ENCODE data around the gene MYL7. TPM values are rescaled to one million over a fixed set of nuclear protein-coding genes. Genes with fewer than 3 reads are reported as not detected.

The MYL7 gene
- total and polyA plus RNA-seq, 9 of the 15 experiments (the other 6 are each of a cell fraction or from before 2014, with no cell fraction given) = not detected

- WGBS (ENCODE audit: insufficient coverage, low coverage, missing lambda C conversion rate) = 68% methylated on average over 18 of the region's 18 CpGs
- Histone ChIP-seq H3K4me3 (no peak overlapping the region), H3K9me1 (ENCODE audit: control insufficient read depth, insufficient read depth, low read length) (no peaks in the 10 kb centered on the region), H3K4me2 (ENCODE audit: insufficient read depth, low read length) (no peak overlapping the region), H3K4me1 (replicated peaks in 1 of 2; ENCODE audit: control insufficient read depth in 2 of 2, insufficient read depth in 2 of 2, low read length in 2 of 2) (peaks cover 21 to 67% of the 10 kb centered on the region in 2 experiments), H3K9ac (ENCODE audit: insufficient read depth in 1 of 2, low read depth in 2 of 2, low read length in 2 of 2) (no peak overlapping the region), H4K20me1 (replicated peaks; ENCODE audit: control insufficient read depth, insufficient read depth, low read length) (no peaks in the 10 kb centered on the region), H3K9me3 (replicated peaks; ENCODE audit: control insufficient read depth, insufficient read depth, low read depth, low read length) (no peaks in the 10 kb centered on the region), H3K79me2 (ENCODE audit: control insufficient read depth, insufficient read depth, low read length) (no peaks in the 10 kb centered on the region), H3K27ac (ENCODE audit: extremely low read depth, low read depth, low read length) (no peak overlapping the region), H2AFZ (ENCODE audit: low read depth, low read length) (no peak overlapping the region; the same call in 1 of the 2 replicates), H3K27me3 (ENCODE audit: control insufficient read depth in 2 of 2, insufficient read depth in 2 of 2, low read length in 2 of 2) (no peaks in the 10 kb centered on the region), H3K36me3 (ENCODE audit: control insufficient read depth, insufficient read depth, low read length) (no peaks in the 10 kb centered on the region)
- ATAC-seq (no peak), DNase-seq (ENCODE audit: extremely low read depth in 1 of 4, low spot score in 3 of 4) (no peak), FAIRE-seq (no peak)
- ChIA-PET CTCF (ENCODE audit: low intra/inter-chr PET ratio) (no interaction called here), POLR2A (interaction anchor here (0.6 kb wide), 1 partner anchor 1623 kb away, joined by 3 read pairs; no protein-coding TSS in a partner anchor)
- in situ Hi-C loops (cut with MboI) = no loop called here
- no peak for TF ChIP-seq BDP1 (IDR thresholded peaks at IDR 0.05; ENCODE audit: insufficient read depth, insufficient read length)
- no peak for TF ChIP-seq CEBPB (tag; IDR thresholded peaks at IDR 0.05)
- intact Hi-C loops (cut with micrococcal nuclease) = loop anchor here (5.0 kb wide), 1 partner anchor 47 kb away; no protein-coding TSS in a partner anchor
- no TSS peak for BruUV-seq (replicated peaks)
Observed at GRCh38 chr7:44149571-44150465, 8.7 kb upstream of the MYL7 start.

GRCh38 chr7:44148961-44149536, 7.9 kb upstream of the MYL7 start:
- Histone ChIP-seq H3K9me1 (ENCODE audit: control insufficient read depth, insufficient read depth, low read length) (no peaks in the 10 kb centered on the region), H3K79me2 (ENCODE audit: control insufficient read depth, insufficient read depth, low read length) (no peaks in the 10 kb centered on the region), H2AFZ (ENCODE audit: low read depth, low read length) (no peak overlapping the region), H3K9ac (ENCODE audit: insufficient read depth in 1 of 2, low read depth in 2 of 2, low read length in 2 of 2) (no peak overlapping the region), H3K4me2 (ENCODE audit: insufficient read depth, low read length) (no peak overlapping the region), H3K27ac (ENCODE audit: extremely low read depth, low read depth, low read length) (no peak overlapping the region), H3K36me3 (ENCODE audit: control insufficient read depth, insufficient read depth, low read length) (no peaks in the 10 kb centered on the region), H4K20me1 (replicated peaks; ENCODE audit: control insufficient read depth, insufficient read depth, low read length) (no peaks in the 10 kb centered on the region), H3K4me1 (replicated peaks in 1 of 2; ENCODE audit: control insufficient read depth in 2 of 2, insufficient read depth in 2 of 2, low read length in 2 of 2) (peaks cover 21 to 71% of the 10 kb centered on the region in 2 experiments), H3K27me3 (ENCODE audit: control insufficient read depth in 2 of 2, insufficient read depth in 2 of 2, low read length in 2 of 2) (no peaks in the 10 kb centered on the region), H3K4me3 (no peak overlapping the region), H3K9me3 (replicated peaks; ENCODE audit: control insufficient read depth, insufficient read depth, low read depth, low read length) (no peaks in the 10 kb centered on the region)
- in situ Hi-C loops (cut with MboI) (no loop called here), intact Hi-C loops (cut with micrococcal nuclease) (loop anchor here (5.0 kb wide), 1 partner anchor 48 kb away; no protein-coding TSS in a partner anchor)
- BruUV-seq (replicated peaks) = no TSS peak
- ATAC-seq = no peak
- CTCF ChIA-PET (ENCODE audit: low intra/inter-chr PET ratio) = no interaction called here
- DNase-seq (ENCODE audit: extremely low read depth in 1 of 4, low spot score in 3 of 4) = no peak
- no peak for FAIRE-seq
- POLR2A ChIA-PET = interaction anchor here (0.8 to 2.1 kb wide), 2 partner anchors 8 to 15 kb away, joined by 3 to 9 read pairs; no protein-coding TSS in a partner anchor
- 42% methylated on average over 9 of the region's 9 CpGs for WGBS (ENCODE audit: insufficient coverage, low coverage, missing lambda C conversion rate)
- TF ChIP-seq RBM34 (IDR thresholded peaks at IDR 0.05; ENCODE audit: borderline replicate concordance, insufficient read depth, low read length) (no peak), CBX1 (IDR thresholded peaks at IDR 0.05; ENCODE audit: low read depth) (no peak), ARID4B (CRISPR knock-in tag; IDR thresholded peaks at IDR 0.05) (no peak), USF2 (CRISPR knock-in tag; IDR thresholded peaks at IDR 0.05) (no peak), SMAD3 (CRISPR knock-in tag; conservative IDR thresholded peaks at IDR 0.05) (no peak), BDP1 (IDR thresholded peaks at IDR 0.05; ENCODE audit: insufficient read depth, insufficient read length) (no peak)
